Right lobe of liver (tissue), 6 donors: ENCODE measurements around the gene UFC1. TPM values are rescaled to one million over a fixed set of nuclear protein-coding genes. Genes with fewer than 3 reads are reported as not detected.
"Not testable (repeated sequence)": the region's sequence is repeated elsewhere in the genome, so short reads cannot be mapped to it uniquely, and the experiment has no call there.

Source experiments
- ATAC-seq, 4 donors: fragments of 200-7000 bp; cut with Tn5 transposase; one replicate each; pipeline ENCODE4 v1.9.1; 2020; ENCODE audit warnings: mild to moderate bottlenecking in 4 of 4, moderate library complexity in 4 of 4
- DNase-seq, 3 donors: peaks; one replicate each; pipeline ENCODE4 v3.0.0-alpha.2; 2020
- H3K27ac ChIP-seq, 3 donors: fragments of 200-600 bp; one replicate each; pipeline ENCODE4 v1.8.0; 2022
- H3K27me3 ChIP-seq, 2 donors: fragments of 200-600 bp; one replicate each; pipeline ENCODE4 v1.8.0; 2022
- H3K36me3 ChIP-seq, 4 donors: fragments of 200-600 bp; sonication (generic) in 1 of 4; one replicate each; pipeline versions ENCODE4 v1.5.1 to v1.8.0; 2017 to 2022; ENCODE audit warnings: control low read depth in 1 of 4
- H3K4me1 ChIP-seq, 4 donors: fragments of 200-600 bp; sonication (generic) in 1 of 4; one replicate each; pipeline versions ENCODE4 v1.5.1 to v1.8.0; 2017 to 2022; ENCODE audit warnings: control low read depth in 1 of 4
- H3K4me3 ChIP-seq, 3 donors: fragments of 200-600 bp; one replicate each; pipeline ENCODE4 v1.8.0; 2022
- H3K9me3 ChIP-seq, 4 donors: fragments of 200-600 bp; sonication (generic) in 1 of 4; one replicate each; pipeline versions ENCODE4 v1.5.1 to v1.8.0; 2017 to 2022; ENCODE audit warnings: control low read depth in 1 of 4
- CTCF ChIP-seq, 4 donors: fragments of 200-600 bp in 3 of 4; fragments of 450-650 bp in 1 of 4; IDR thresholded peaks; one replicate each; pipeline versions ENCODE4 v1.5.1 to v1.8.0; 2016 to 2022; ENCODE audit warnings: antibody characterized with exemption in 4 of 4, mild to moderate bottlenecking in 2 of 4
- POLR2A ChIP-seq: fragments of 450-650 bp; IDR thresholded peaks from one replicate; pipeline ENCODE4 v1.6.1; 2017; ENCODE audit warnings: antibody characterized with exemption, mild to moderate bottlenecking
- WGBS: methylation state at CpG from one replicate; pipeline ENCODE4 v1.1.6; 2018; ENCODE audit warnings: low coverage, low lambda C conversion rate; ENCODE audit not compliant: insufficient coverage; ENCODE audit errors: missing lambda C conversion rate; 5-methylcytosine and 5-hydroxymethylcytosine counted together
- intact Hi-C, 2 donors: fragments of 100-400 bp; cut with DNase I; formaldehyde crosslinking; loops; one replicate each; pipeline versions ENCODE4 v1.11.2 to v1.14.1; 2022
- total RNA-seq, 6 experiments: library from RNA; depleted of rRNA in 2 of 6; stranded (reverse); fragments of >200 nt in 2 of 6; fragmentation: NEBNext Ultra II Directional in 3 of 6; extraction: Animal tissue kit (Norgen Biotek cat#: 25700) in 3 of 6; gene quantifications; one replicate each; pipeline versions ENCODE4 v1.1.0 to v1.2.4, GENCODE V29; 2016 to 2023
- donor health status: DM: no; HTN: yes; CAD: no.
- donor health status: DM: no; HTN: no; CAD: no.
- donor health status: DM: no; HTN: no; CAD: no.
- donor health status: DM: no; HTN: yes; CAD: no.
- donor health status: DM: no; HTN: yes; CAD: no.

Gene UFC1
- total RNA-seq, 6 experiments from 2014 or later, result 24.6 to 37.7 (median 35.3) TPM

DNA sequence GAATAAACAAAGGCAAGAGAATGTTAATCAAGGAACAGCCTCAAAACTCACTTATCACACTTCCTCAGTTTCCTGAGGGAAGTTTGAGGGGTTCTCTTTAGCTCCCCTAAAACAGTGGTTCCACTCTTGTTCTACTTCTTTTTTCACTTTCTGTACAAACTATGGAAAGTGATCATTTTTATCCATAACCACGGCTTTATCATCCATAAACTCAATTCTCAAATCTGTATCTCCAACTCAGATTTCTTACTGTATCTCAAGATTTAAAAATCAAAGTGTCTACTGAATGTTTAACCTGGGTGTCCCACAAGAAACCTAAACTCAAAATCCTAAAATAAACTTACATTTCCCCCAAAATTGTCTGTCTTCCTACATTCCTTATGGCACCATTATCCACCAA, 39.9 kb upstream of the UFC1 start:
- no peaks in the 10 kb centered on the region for H3K36me3 ChIP-seq
- DNase-seq (no peak), ATAC-seq (no peak)
- no peak overlapping the region for H3K4me3 ChIP-seq
- TF ChIP-seq CTCF (IDR thresholded peaks at IDR 0.05), result no peak
- TF ChIP-seq POLR2A, result no peak
- no peak overlapping the region for H3K27ac ChIP-seq
- H3K9me3 ChIP-seq, result no peaks in the 10 kb centered on the region
- 47% methylated on average over 1 of the region's 1 CpG for WGBS
- H3K4me1 ChIP-seq, result peaks cover 0 to 40% (median 11%) of the 10 kb centered on the region in 4 donors
- no peaks in the 10 kb centered on the region for H3K27me3 ChIP-seq
- intact Hi-C loops, result no loop called here

- intact Hi-C loops, result no loop called here
Observed at GRCh38 chr1:161114556-161114955, 39.2 kb upstream of the UFC1 start.

GRCh38 chr1:161115132-161115711, 38.6 kb upstream of the UFC1 start:
- WGBS, result 56% methylated on average over 12 of the region's 12 CpGs
- Histone ChIP-seq H3K4me1 (peaks cover 0 to 50% (median 17%) of the 10 kb centered on the region in 4 donors), H3K27me3 (no peaks in the 10 kb centered on the region), H3K4me3 (no peak overlapping the region), H3K9me3 (no peaks in the 10 kb centered on the region), H3K27ac (no peak overlapping the region), H3K36me3 (peaks cover 0 to 7% (median 3%) of the 10 kb centered on the region in 4 donors)
- DNase-seq (no peak), ATAC-seq (peak in 1 of 4 donors; percentile 12)
- TF ChIP-seq CTCF (IDR thresholded peaks at IDR 0.05) (no peak), POLR2A (no peak)
- intact Hi-C loops, result no loop called here

More at GRCh38 chr1:161114556-161114955, 39.2 kb upstream of the UFC1 start:
- Histone ChIP-seq H3K27me3 (no peaks in the 10 kb centered on the region), H3K36me3 (peaks cover 0 to under 1% (median 0%) of the 10 kb centered on the region in 4 donors), H3K4me1 (peaks cover 0 to 46% (median 14%) of the 10 kb centered on the region in 4 donors), H3K9me3 (no peaks in the 10 kb centered on the region), H3K27ac (no peak overlapping the region), H3K4me3 (no peak overlapping the region)
- DNase-seq (no peak), ATAC-seq (no peak)
- 75% methylated on average over 2 of the region's 2 CpGs for whole genome bisulfite sequencing
- TF ChIP-seq POLR2A (no peak), CTCF (IDR thresholded peaks at IDR 0.05) (no peak)

- Histone ChIP-seq H3K4me1 (peaks cover 0 to 50% (median 19%) of the 10 kb centered on the region in 4 donors), H3K36me3 (peaks cover 0 to 15% (median 9%) of the 10 kb centered on the region in 4 donors)
- ATAC-seq, H3K27me3 ChIP-seq, DNase-seq, H3K4me3 ChIP-seq, H3K9me3 ChIP-seq, H3K27ac ChIP-seq, intact Hi-C loops: not testable (repeated sequence)
- WGBS, result 87% methylated on average over 3 of the region's 6 CpGs
Observed at GRCh38 chr1:161115961-161116360, 37.8 kb upstream of the UFC1 start.

DNA sequence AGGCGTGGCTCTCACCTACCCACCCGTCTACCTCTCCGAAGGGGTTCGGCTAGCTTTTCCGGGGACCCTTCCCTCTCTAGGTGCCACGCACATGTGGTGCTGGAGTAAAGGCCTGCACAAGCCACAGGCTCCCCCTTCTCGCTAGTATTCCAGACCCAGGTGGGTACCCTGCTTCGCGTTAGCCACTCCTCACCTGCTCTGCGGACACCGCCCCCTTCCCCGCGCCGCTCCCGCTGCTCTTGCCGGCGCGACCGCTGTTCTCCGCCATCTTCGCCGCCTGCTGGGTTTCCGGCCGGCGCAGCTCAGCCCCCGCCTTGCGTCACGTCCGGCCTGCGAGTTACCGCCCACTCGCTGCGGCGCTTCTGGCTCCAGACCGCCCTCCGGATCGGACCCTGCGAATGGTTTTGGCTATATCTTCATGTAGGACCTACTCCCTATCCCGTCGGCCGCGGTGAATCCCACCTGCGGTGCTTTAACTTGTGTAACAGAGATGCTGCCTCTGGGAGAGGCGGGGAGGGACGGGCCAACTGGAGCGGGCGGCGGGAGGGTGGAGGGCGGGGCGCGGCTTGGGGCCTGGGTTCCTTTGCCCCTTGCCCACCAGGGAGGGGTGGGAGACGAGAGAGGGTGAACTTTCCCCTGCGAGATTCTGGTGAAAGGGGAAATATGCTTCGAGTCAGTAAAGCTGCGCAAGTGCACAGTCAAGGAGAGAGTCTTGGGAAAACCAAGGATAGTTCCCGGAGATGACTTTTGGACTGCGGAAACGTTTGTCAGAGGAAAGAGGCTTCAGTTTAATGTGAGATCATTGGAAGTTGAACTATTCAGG, 35.8 kb upstream of the UFC1 start, which contains the start of the genes NIT1 and PFDN2:
Gene NIT1 (plus strand): TSS at position 347 of the 823 bp plus-strand sequence. CDS start 72 bp downstream, at position 419.
Gene PFDN2 (minus strand): TSS at position 279 of the 823 bp plus-strand sequence. CDS start 11 bp downstream, at position 268.
- Histone ChIP-seq H3K27me3 (no peaks in the 10 kb centered on the region), H3K36me3 (peaks cover 0 to 35% (median 26%) of the 10 kb centered on the region in 4 donors), H3K9me3 (no peaks in the 10 kb centered on the region), H3K27ac (peak within 1 kb of the TSS; percentile 88 to 95 (median 90)), H3K4me3 (peak within 1 kb of the TSS; percentile 89 to 100 (median 99)), H3K4me1 (peaks cover 0 to 50% (median 19%) of the 10 kb centered on the region in 4 donors)
- peak; percentile 86 to 90 (median 88) for ATAC-seq
- peak; percentile 91 to 92 (median 91) for DNase-seq
- WGBS, result under 1% methylated on average over 32 of the region's 58 CpGs
- no peak for TF ChIP-seq CTCF (IDR thresholded peaks at IDR 0.05)
- peak; percentile 96 for TF ChIP-seq POLR2A
- intact Hi-C loops, result no loop called here
